Endothelial cell of umbilical vein (primary cell): Measurements from ENCODE around the gene PRKCD. TPM values are rescaled to one million over a fixed set of nuclear protein-coding genes. Genes with fewer than 3 reads are reported as not detected.

Experiments used
- BruUV-seq: library from RNA; stranded (reverse); fragments of 400-500 nt; replicated peaks from 2 replicates; lab custom pipeline; 2021; lab: Mats Ljungman, UMichigan
- CTCF ChIA-PET: fragments of 300-600, 350-600 bp; sonication (Branson Sonifier 250); formaldehyde crosslinking; loops from one replicate; lab custom pipeline; 2021; ENCODE audit warnings: antibody characterized with exemption, inconsistent platforms; lab: Charles Lee
- POLR2A ChIA-PET: fragments of 300-600, 350-600 bp; sonication (Branson Sonifier 250); formaldehyde crosslinking; loops from one replicate; lab custom pipeline; 2021; ENCODE audit warnings: antibody characterized with exemption, inconsistent platforms; lab: Charles Lee
- DNase-seq: peaks from one replicate; pipeline ENCODE4 v3.0.0-alpha.2; 2011; ENCODE audit warnings: low read depth, low spot score
- FAIRE-seq: peaks from 2 replicates; lab custom pipeline; 2011; peaks lifted over from hg19 to GRCh38; lab: Jason Lieb, UNC
- H2AFZ ChIP-seq: 2 replicates; pipeline ENCODE4 v1.6.0; 2012; ENCODE audit warnings: low read depth, low read length, control low read depth, inconsistent platforms
- H3K27ac ChIP-seq: 2 replicates; pipeline ENCODE4 v1.5.1; 2011; ENCODE audit warnings: low read depth, mild to moderate bottlenecking, control low read depth, low read length, moderate library complexity; ENCODE audit not compliant: insufficient read depth
- H3K27me3 ChIP-seq, 2 experiments: 2 replicates each; pipeline versions ENCODE4 v1.6.0 to v1.6.1; 2011; ENCODE audit warnings: low read length in 2 of 2, mixed read lengths in 1 of 2; ENCODE audit not compliant: control insufficient read depth in 2 of 2, insufficient read depth in 2 of 2
- H3K36me3 ChIP-seq, 2 experiments: 2 replicates in 1 of 2; 3 replicates in 1 of 2; pipeline ENCODE4 v1.5.1; 2011; ENCODE audit warnings: low read length in 2 of 2, mild to moderate bottlenecking in 1 of 2, moderate library complexity in 1 of 2; ENCODE audit not compliant: control insufficient read depth in 2 of 2, insufficient read depth in 2 of 2; ENCODE audit errors: extremely low read depth in 1 of 2
- H3K4me1 ChIP-seq: 3 replicates; pipeline ENCODE4 v1.5.1; 2011; ENCODE audit warnings: mild to moderate bottlenecking, low read length; ENCODE audit not compliant: control insufficient read depth, insufficient read depth; ENCODE audit errors: extremely low read depth
- H3K4me2 ChIP-seq: 2 replicates; pipeline ENCODE4 v1.6.1; 2011; ENCODE audit warnings: low read length, control low read depth, mixed read lengths; ENCODE audit not compliant: insufficient read depth
- H3K4me3 ChIP-seq, 3 experiments: fragments of 200-600 bp in 1 of 3; sonication (generic), shearing (Covaris generic) in 1 of 3; replicated peaks in 1 of 3; 2 replicates each; pipeline ENCODE4 v1.5.1; 2011 to 2016; ENCODE audit warnings: control low read depth in 3 of 3, low read length in 3 of 3, mild to moderate bottlenecking in 2 of 3, inconsistent platforms in 1 of 3, low read depth in 1 of 3, moderate library complexity in 1 of 3; ENCODE audit not compliant: insufficient read depth in 1 of 3
- H3K79me2 ChIP-seq: 2 replicates; pipeline ENCODE4 v1.6.0; 2012; ENCODE audit warnings: low read length, inconsistent platforms; ENCODE audit not compliant: control insufficient read depth, insufficient read depth
- H3K9ac ChIP-seq: replicated peaks from 2 replicates; pipeline ENCODE3; 2011; ENCODE audit warnings: low read length, control low read depth; ENCODE audit not compliant: insufficient read depth; ENCODE audit errors: extremely low read depth
- H3K9me1 ChIP-seq: replicated peaks from 3 replicates; pipeline ENCODE4 v1.6.0; 2011; ENCODE audit warnings: mild to moderate bottlenecking, low read length; ENCODE audit not compliant: control insufficient read depth, insufficient read depth; ENCODE audit errors: extremely low read depth
- H3K9me3 ChIP-seq: replicated peaks from 2 replicates; pipeline ENCODE4 v1.5.1; 2012; ENCODE audit warnings: low read length, inconsistent platforms; ENCODE audit not compliant: control insufficient read depth, insufficient read depth
- H4K20me1 ChIP-seq: replicated peaks from 2 replicates; pipeline ENCODE3; 2011; ENCODE audit warnings: mild to moderate bottlenecking, low read length; ENCODE audit not compliant: control insufficient read depth, insufficient read depth; ENCODE audit errors: extremely low read depth
- CTCF ChIP-seq, 2 donors: IDR thresholded peaks; 1 replicate in 1 of 2; 2 replicates in 1 of 2; pipeline ENCODE4 v1.5.1; 2011; ENCODE audit warnings: low read length in 2 of 2, mild to moderate bottlenecking in 2 of 2, moderate library complexity in 2 of 2, control low read depth in 1 of 2, inconsistent platforms in 1 of 2, low read depth in 1 of 2; ENCODE audit not compliant: insufficient read depth in 1 of 2; ENCODE audit errors: extremely low read depth in 1 of 2
- EZH2 ChIP-seq: IDR thresholded peaks from 2 replicates; pipeline ENCODE4 v1.6.1; 2012; ENCODE audit warnings: borderline replicate concordance, low read depth, mild to moderate bottlenecking, moderate library complexity, low read length, inconsistent platforms; ENCODE audit not compliant: severe bottlenecking
- FOS ChIP-seq: IDR thresholded peaks from 2 replicates; pipeline ENCODE4 v1.6.1; 2011; ENCODE audit warnings: mild to moderate bottlenecking, low read length, moderate library complexity, borderline replicate concordance; ENCODE audit not compliant: insufficient read depth
- GATA2 ChIP-seq: IDR thresholded peaks from 2 replicates; pipeline ENCODE4 v1.7.0; 2011; ENCODE audit warnings: low read depth, mild to moderate bottlenecking, moderate library complexity, mixed read lengths, low read length; ENCODE audit not compliant: insufficient read length, insufficient read depth
- JUN ChIP-seq: IDR thresholded peaks from 2 replicates; pipeline ENCODE4 v1.6.1; 2011; ENCODE audit warnings: borderline replicate concordance, low read depth; ENCODE audit not compliant: insufficient read length, insufficient read depth
- MAX ChIP-seq: IDR thresholded peaks from 2 replicates; pipeline ENCODE4 v1.6.1; 2011; ENCODE audit not compliant: insufficient read depth, insufficient read length
- MYC ChIP-seq: IDR thresholded peaks from one replicate; pipeline ENCODE4 v1.6.1; 2011; ENCODE audit warnings: mild to moderate bottlenecking, low read depth, low read length
- POLR2A ChIP-seq: IDR thresholded peaks from 2 replicates; pipeline ENCODE4 v1.6.1; 2012; ENCODE audit warnings: low read depth, mild to moderate bottlenecking, control low read depth, low read length
- POLR2AphosphoS5 ChIP-seq: IDR thresholded peaks from 2 replicates; pipeline ENCODE4 v1.6.1; 2012; ENCODE audit warnings: low read depth, mild to moderate bottlenecking, control low read depth, low read length, moderate library complexity; ENCODE audit not compliant: insufficient read depth
- dilution Hi-C: fragments of 300-500 bp; cut with MboI; formaldehyde crosslinking; loops from one replicate; pipeline ENCODE4 v1.15.0; 2019; ENCODE audit warnings: low sequenced_read_pairs; ENCODE audit not compliant: extremely low pct_ligation_motif_present
- intact Hi-C: fragments of 100-400 bp; cut with micrococcal nuclease; formaldehyde crosslinking; loops from one replicate; pipeline ENCODE4 v1.10.0; 2022
- polyA plus RNA-seq, 4 experiments: library from polyadenylated mRNA; depleted of rRNA in 3 of 4; stranded (reverse) in 3 of 4; unstranded in 1 of 4; fragments of >200 nt; gene quantifications; 2 replicates each; pipeline versions ENCODE4 v1.2.1 to v1.2.3, GENCODE V29; 2011 to 2012; ENCODE audit warnings: missing spikeins in 1 of 4
- total RNA-seq: library from RNA; stranded (reverse); gene quantifications from 2 replicates; pipeline ENCODE4 v1.2.3, GENCODE V29; 2021

PRKCD gene
- total and polyA plus RNA-seq, 2 donors (not counting 3 experiments of a cell fraction or from before 2014, with no cell fraction given) = 15.5 to 19.0 TPM

GRCh38 chr3:53221345-53221744, 60.3 kb downstream of the PRKCD start:
- BruUV-seq = TSS peak; percentile 7
- no peaks in the 10 kb centered on the region for H3K9me1 ChIP-seq
- no peaks in the 10 kb centered on the region for H3K27me3 ChIP-seq
- H3K4me3 ChIP-seq = no peak overlapping the region
- H3K27ac ChIP-seq = no peak overlapping the region
- peaks cover 20 to 25% of the 10 kb centered on the region in 2 experiments for H3K36me3 ChIP-seq
- CTCF ChIA-PET = interaction anchor here (1.0 to 2.4 kb wide), 4 partner anchors 20 to 489 kb away, joined by 3 to 13 read pairs (median 7); no protein-coding TSS in a partner anchor
- no peaks in the 10 kb centered on the region for H3K4me1 ChIP-seq
- H4K20me1 ChIP-seq = no peaks in the 10 kb centered on the region
- DNase-seq = no peak
- POLR2A ChIA-PET = no interaction called here
- dilution Hi-C loops (no loop called here), intact Hi-C loops (loop anchor here (5.0 kb wide), 1 partner anchor 76 kb away; no protein-coding TSS in a partner anchor)
- no peak for FAIRE-seq
- H3K9ac ChIP-seq = no peak overlapping the region
- no peak overlapping the region for H2AFZ ChIP-seq
- no peak overlapping the region for H3K4me2 ChIP-seq
- H3K79me2 ChIP-seq = no peaks in the 10 kb centered on the region
- H3K9me3 ChIP-seq = no peaks in the 10 kb centered on the region
- TF ChIP-seq GATA2 (no peak), MYC (no peak), MAX (no peak), POLR2A (no peak), CTCF (IDR thresholded peaks at IDR 0.05; ENCODE audit: extremely low read depth in 1 of 2, insufficient read depth in 1 of 2, low read depth in 1 of 2, low read length in 2 of 2) (no peak), POLR2AphosphoS5 (no peak), JUN (no peak), FOS (no peak), EZH2 (no peak)
